ENCODE data around the gene FAM168A. TPM values are rescaled to one million over a fixed set of nuclear protein-coding genes. Genes with fewer than 3 reads are reported as not detected.
A peak's percentile ranks its signal among the peaks of the same experiment; 100 is the strongest.

The FAM168A gene
- total and polyA plus RNA-seq, 2 donors from 2014 or later, result 8.9 to 38.1 TPM

GRCh38 chr11:73376160-73376802 lies 221.6 kb downstream of the FAM168A start, which contains the start of gene RELT:
TSS of gene RELT (plus strand) at chr11:73376399. CDS start at chr11:73389137, 12,738 bp downstream.
- peaks cover 0 to 10% (median 0%) of the 10 kb centered on the region in 3 donors for H3K4me1 ChIP-seq (ENCODE audit: control insufficient read depth in 2 of 3, insufficient read depth in 2 of 3, low read depth in 1 of 3, low read length in 3 of 3)
- H3K4me3 ChIP-seq (ENCODE audit: low read length in 3 of 3), result peak within 1 kb of the TSS; percentile 52 to 65 (median 59)
- FAIRE-seq (no peak), DNase-seq (peak; percentile 93 to 96 (median 95))
- intact Hi-C loops (cut with DNase I), result no loop called here
- H3K9ac ChIP-seq (ENCODE audit: low read length in 3 of 3), result peak within 1 kb of the TSS; percentile 23 to 75 (median 63)
- H3K9me3 ChIP-seq (ENCODE audit: control insufficient read depth in 2 of 3, insufficient read depth in 1 of 3, low read length in 3 of 3), result no peaks in the 10 kb centered on the region
- no peaks in the 10 kb centered on the region for H3K27me3 ChIP-seq (ENCODE audit: control insufficient read depth, insufficient read depth, low read length)
- H3K27ac ChIP-seq (ENCODE audit: low read depth in 2 of 2, low read length in 2 of 2), result peak within 1 kb of the TSS; percentile 71 to 78
- no peaks in the 10 kb centered on the region for H3K36me3 ChIP-seq (ENCODE audit: control insufficient read depth in 2 of 3, insufficient read depth in 3 of 3, low read length in 3 of 3)
- TF ChIP-seq, protein P1, sequence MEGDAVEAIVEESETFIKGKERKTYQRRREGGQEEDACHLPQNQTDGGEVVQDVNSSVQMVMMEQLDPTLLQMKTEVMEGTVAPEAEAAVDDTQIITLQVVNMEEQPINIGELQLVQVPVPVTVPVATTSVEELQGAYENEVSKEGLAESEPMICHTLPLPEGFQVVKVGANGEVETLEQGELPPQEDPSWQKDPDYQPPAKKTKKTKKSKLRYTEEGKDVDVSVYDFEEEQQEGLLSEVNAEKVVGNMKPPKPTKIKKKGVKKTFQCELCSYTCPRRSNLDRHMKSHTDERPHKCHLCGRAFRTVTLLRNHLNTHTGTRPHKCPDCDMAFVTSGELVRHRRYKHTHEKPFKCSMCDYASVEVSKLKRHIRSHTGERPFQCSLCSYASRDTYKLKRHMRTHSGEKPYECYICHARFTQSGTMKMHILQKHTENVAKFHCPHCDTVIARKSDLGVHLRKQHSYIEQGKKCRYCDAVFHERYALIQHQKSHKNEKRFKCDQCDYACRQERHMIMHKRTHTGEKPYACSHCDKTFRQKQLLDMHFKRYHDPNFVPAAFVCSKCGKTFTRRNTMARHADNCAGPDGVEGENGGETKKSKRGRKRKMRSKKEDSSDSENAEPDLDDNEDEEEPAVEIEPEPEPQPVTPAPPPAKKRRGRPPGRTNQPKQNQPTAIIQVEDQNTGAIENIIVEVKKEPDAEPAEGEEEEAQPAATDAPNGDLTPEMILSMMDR (IDR thresholded peaks at IDR 0.05; ENCODE audit: borderline replicate concordance, extremely low read depth, insufficient read depth), result peak; percentile 84

GRCh38 chr11:73375830-73376159 lies 222.1 kb downstream of the FAM168A start:
- Histone ChIP-seq H3K4me1 (ENCODE audit: control insufficient read depth in 2 of 3, insufficient read depth in 2 of 3, low read depth in 1 of 3, low read length in 3 of 3) (peaks cover 0 to 10% (median 0%) of the 10 kb centered on the region in 3 donors), H3K36me3 (ENCODE audit: control insufficient read depth in 2 of 3, insufficient read depth in 3 of 3, low read length in 3 of 3) (no peaks in the 10 kb centered on the region), H3K27me3 (ENCODE audit: control insufficient read depth, insufficient read depth, low read length) (no peaks in the 10 kb centered on the region), H3K27ac (ENCODE audit: low read depth in 2 of 2, low read length in 2 of 2) (peak overlapping the region; percentile 71 to 76), H3K4me3 (ENCODE audit: low read length in 3 of 3) (peak overlapping the region in 1 of 3 donors; percentile 30), H3K9me3 (ENCODE audit: control insufficient read depth in 2 of 3, insufficient read depth in 1 of 3, low read length in 3 of 3) (no peaks in the 10 kb centered on the region), H3K9ac (ENCODE audit: low read length in 3 of 3) (peak overlapping the region in 1 of 3 donors; percentile 75)
- DNase-seq (no peak), FAIRE-seq (no peak)
- TF ChIP-seq, protein P1 (IDR thresholded peaks at IDR 0.05; ENCODE audit: borderline replicate concordance, extremely low read depth, insufficient read depth), result no peak
- intact Hi-C loops (cut with DNase I), result no loop called here

DNA sequence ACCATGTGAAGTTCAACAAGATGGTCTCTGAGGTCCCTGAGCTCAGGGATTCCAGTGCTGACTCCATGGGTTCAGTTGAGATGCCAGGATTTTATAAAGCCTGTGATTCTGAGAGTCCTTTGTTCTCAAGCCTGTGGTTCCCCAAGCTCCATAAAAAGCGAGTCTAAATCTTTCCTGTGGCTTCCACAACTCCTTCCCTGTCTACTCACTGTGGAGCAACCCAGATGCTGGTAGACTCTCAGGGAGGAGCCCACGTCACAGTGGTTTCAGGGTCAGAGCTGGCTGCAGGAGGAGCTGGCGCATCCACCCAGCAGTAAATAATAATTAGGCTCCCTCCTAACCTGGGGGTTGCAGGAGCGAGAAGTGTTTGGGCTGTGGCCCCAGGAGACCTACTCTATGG lies 223.8 kb downstream of the FAM168A start:
- no peaks in the 10 kb centered on the region for H3K36me3 ChIP-seq (ENCODE audit: control insufficient read depth in 2 of 3, insufficient read depth in 3 of 3, low read length in 3 of 3)
- H3K9ac ChIP-seq (ENCODE audit: low read length in 3 of 3), result no peak overlapping the region
- H3K27ac ChIP-seq (ENCODE audit: low read depth in 2 of 2, low read length in 2 of 2), result no peak overlapping the region
- no peak overlapping the region for H3K4me3 ChIP-seq (ENCODE audit: low read length in 3 of 3)
- TF ChIP-seq, protein P1 (IDR thresholded peaks at IDR 0.05; ENCODE audit: borderline replicate concordance, extremely low read depth, insufficient read depth), result no peak
- DNase-seq (no peak), FAIRE-seq (no peak)
- H3K4me1 ChIP-seq (ENCODE audit: control insufficient read depth in 2 of 3, insufficient read depth in 2 of 3, low read depth in 1 of 3, low read length in 3 of 3), result peaks cover 0 to 10% (median 0%) of the 10 kb centered on the region in 3 donors
- H3K27me3 ChIP-seq (ENCODE audit: control insufficient read depth, insufficient read depth, low read length), result no peaks in the 10 kb centered on the region
- H3K9me3 ChIP-seq (ENCODE audit: control insufficient read depth in 2 of 3, insufficient read depth in 1 of 3, low read length in 3 of 3), result no peaks in the 10 kb centered on the region
- intact Hi-C loops (cut with DNase I), result no loop called here

All from kidney (tissue), 14 donors.